ENCODE data around the gene AQP12B. TPM values are rescaled to one million over a fixed set of nuclear protein-coding genes. Genes with fewer than 3 reads are reported as not detected.
A peak's percentile ranks its signal among the peaks of the same experiment; 100 is the strongest.

AQP12B gene
- total and polyA plus RNA-seq, 3 donors from 2014 or later = not detected

DNA sequence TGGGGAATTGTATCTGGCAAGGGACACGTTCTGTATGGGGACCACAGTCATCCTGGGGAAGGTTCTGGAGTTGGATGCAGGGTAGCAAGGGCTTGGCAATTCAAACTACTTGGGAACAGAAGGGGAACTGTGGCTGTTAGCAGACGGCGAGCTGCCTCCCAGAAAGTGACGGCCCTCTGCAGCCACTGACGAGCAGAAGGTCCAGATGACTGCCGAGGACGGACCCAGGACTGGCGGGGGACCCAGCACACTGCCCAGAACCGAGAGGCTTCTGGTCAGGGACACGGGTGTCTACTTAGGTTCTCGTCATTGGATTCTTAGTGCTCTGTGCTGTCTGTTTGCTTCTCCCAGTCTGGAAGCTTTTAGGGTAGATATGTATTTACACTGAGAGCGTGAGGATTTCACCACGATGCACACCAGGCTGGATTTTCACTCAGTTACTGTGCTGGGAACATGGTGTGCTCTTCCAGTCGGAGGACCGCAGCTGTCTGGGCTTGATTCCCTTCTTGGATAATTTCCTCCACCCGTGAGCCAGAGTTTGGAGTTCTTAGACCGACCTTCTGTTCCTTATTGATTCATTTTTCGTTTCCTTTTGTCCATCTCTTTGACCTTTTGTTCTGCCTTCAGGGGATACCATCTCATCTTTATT is 44.0 kb downstream of the AQP12B start:
- no peaks in the 10 kb centered on the region for H3K27me3 ChIP-seq
- DNase-seq = peak; percentile 76
- WGBS, 2 donors = 55 to 62% methylated on average over 18 of the region's 18 CpGs
- peak overlapping the region; percentile 22 to 73 for H3K27ac ChIP-seq
- TF ChIP-seq POLR2A (IDR thresholded peaks at IDR 0.05) (no peak), CTCF (IDR thresholded peaks at IDR 0.05) (no peak)
- no peaks in the 10 kb centered on the region for H3K36me3 ChIP-seq (ENCODE audit: low read depth, missing control alignments)
- H3K9me3 ChIP-seq = no peaks in the 10 kb centered on the region
- intact Hi-C loops (cut with DNase I; ENCODE audit: low total_unique reads) = no loop called here
- H3K4me3 ChIP-seq = no peak overlapping the region
- H3K4me1 ChIP-seq = peaks cover 16% of the 10 kb centered on the region

GRCh38 chr2:240637901-240638345 is 44.8 kb downstream of the AQP12B start:
- DNase-seq = peak; percentile 10

DNA sequence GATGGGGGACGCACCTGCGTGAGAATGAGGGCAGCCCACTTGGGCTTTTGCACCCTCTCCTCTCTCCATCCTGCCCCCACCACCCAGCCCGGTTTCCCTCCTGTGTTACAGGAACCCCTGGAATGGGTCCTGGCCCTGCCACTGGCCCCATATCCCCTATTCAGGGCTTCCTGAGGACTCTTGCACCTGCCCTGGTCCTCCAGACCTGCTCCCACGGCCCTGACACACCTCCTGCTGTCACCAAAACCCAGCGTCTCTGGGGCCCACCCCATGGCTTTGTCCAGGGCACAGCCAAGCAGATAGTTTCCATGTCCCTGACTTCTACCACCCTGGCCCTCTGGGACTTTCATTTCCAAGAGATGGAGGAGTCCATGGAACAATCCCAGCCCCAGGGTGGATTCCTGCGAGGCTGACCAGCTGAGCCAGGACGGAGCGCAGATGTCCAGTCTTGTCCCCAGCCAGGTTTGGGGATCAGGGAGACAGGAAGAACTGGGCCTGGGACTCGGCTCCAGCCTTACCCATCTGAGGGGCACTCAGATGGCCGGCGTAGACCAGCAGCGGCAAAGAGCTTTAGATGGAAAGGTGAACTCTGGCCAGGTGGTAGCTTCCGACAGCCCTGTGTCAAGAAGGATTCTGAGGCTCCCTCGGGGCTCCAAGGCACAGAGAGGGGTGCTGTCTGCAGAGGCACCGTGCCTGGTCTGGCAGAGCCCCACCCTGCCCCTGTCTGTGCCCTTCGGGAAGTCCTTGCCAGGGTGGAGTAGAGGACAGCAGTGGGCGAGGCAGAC is 45.4 kb downstream of the AQP12B start:
- peak overlapping the region; percentile 22 to 73 for H3K27ac ChIP-seq
- 87% methylated on average over 17 of the region's 17 CpGs for WGBS, 2 donors

More at GRCh38 chr2:240637901-240638345, 44.8 kb downstream of the AQP12B start:
- Histone ChIP-seq H3K27me3 (no peaks in the 10 kb centered on the region), H3K36me3 (ENCODE audit: low read depth, missing control alignments) (no peaks in the 10 kb centered on the region), H3K27ac (peak overlapping the region; percentile 22 to 73), H3K4me3 (no peak overlapping the region), H3K9me3 (no peaks in the 10 kb centered on the region), H3K4me1 (peaks cover 16% of the 10 kb centered on the region)
- WGBS, 2 donors = 51 to 59% methylated on average over 7 to 8 of the region's 8 CpGs
- TF ChIP-seq CTCF (IDR thresholded peaks at IDR 0.05) (no peak), POLR2A (IDR thresholded peaks at IDR 0.05) (no peak)
- intact Hi-C loops (cut with DNase I; ENCODE audit: low total_unique reads) = no loop called here

DNA sequence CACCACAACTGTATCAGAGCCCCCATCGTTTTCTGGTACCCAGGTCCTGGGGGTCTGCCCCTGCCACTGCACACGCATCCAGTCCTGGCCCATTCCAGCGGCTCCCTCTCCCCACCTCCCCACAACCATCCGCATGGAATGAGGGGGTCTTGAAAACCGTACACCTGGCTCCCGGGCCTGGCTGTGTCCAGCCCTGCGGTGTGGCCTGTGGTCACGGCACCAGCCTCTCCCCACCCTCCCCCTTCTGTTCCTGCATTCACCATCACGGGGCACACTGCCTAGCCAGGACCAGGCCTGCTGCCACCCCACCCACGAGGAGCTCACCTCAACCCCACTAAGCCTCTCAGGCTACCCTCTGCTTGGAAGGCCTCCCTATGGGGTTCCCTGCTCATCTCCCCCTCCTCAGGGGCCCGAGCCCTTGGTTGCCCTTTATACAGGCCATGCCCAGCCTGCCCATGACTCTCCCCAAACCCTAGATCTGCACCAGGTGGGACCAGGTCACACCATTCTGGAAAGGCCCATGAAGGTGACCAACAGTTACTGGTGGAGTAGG is 46.0 kb downstream of the AQP12B start:
- 85 to 90% methylated on average over 5 to 11 of the region's 11 CpGs for WGBS, 2 donors

More for the DNA sequence above, 45.4 kb downstream of the AQP12B start:
- no peak for TF ChIP-seq CTCF (IDR thresholded peaks at IDR 0.05)
- no peak for TF ChIP-seq POLR2A (IDR thresholded peaks at IDR 0.05)
- H3K36me3 ChIP-seq (ENCODE audit: low read depth, missing control alignments) = no peaks in the 10 kb centered on the region
- peaks cover 16% of the 10 kb centered on the region for H3K4me1 ChIP-seq
- peak; percentile 11 for DNase-seq
- no peaks in the 10 kb centered on the region for H3K27me3 ChIP-seq
- H3K9me3 ChIP-seq = no peaks in the 10 kb centered on the region
- H3K4me3 ChIP-seq = no peak overlapping the region
- intact Hi-C loops (cut with DNase I; ENCODE audit: low total_unique reads) = no loop called here

More for the DNA sequence above, 46.0 kb downstream of the AQP12B start:
- H3K4me3 ChIP-seq = no peak overlapping the region
- no peaks in the 10 kb centered on the region for H3K9me3 ChIP-seq
- no peak for DNase-seq
- H3K27ac ChIP-seq = no peak overlapping the region
- peaks cover 16% of the 10 kb centered on the region for H3K4me1 ChIP-seq
- intact Hi-C loops (cut with DNase I; ENCODE audit: low total_unique reads) = no loop called here
- TF ChIP-seq POLR2A (IDR thresholded peaks at IDR 0.05) = no peak
- TF ChIP-seq CTCF (IDR thresholded peaks at IDR 0.05) = no peak
- no peaks in the 10 kb centered on the region for H3K36me3 ChIP-seq (ENCODE audit: low read depth, missing control alignments)
- H3K27me3 ChIP-seq = no peaks in the 10 kb centered on the region

All from testis (tissue), 3 donors.